Adrenal gland (tissue), 12 donors: Measurements from ENCODE around the gene NECTIN1. TPM values are rescaled to one million over a fixed set of nuclear protein-coding genes. Genes with fewer than 3 reads are reported as not detected.

Source experiments
- DNase-seq, 7 donors: peaks; one replicate each; pipeline ENCODE4 v3.0.0-alpha.2; 2019 to 2020
- H3K27ac ChIP-seq, 5 donors: fragments of 200-600 bp; sonication (generic) in 4 of 5; 1 replicate in 3 of 5; 2 replicates in 2 of 5; pipeline versions ENCODE4 v1.5.1 to v1.8.0; 2016 to 2020; ENCODE audit warnings: mild to moderate bottlenecking in 1 of 5
- H3K27me3 ChIP-seq: fragments of 200-600 bp; 2 replicates; pipeline ENCODE4 v1.8.0; 2021
- H3K36me3 ChIP-seq, 2 donors: fragments of 200-600 bp; replicated peaks in 1 of 2; 1 replicate in 1 of 2; 2 replicates in 1 of 2; pipeline versions ENCODE4 v1.5.1 to v1.8.0; 2018 to 2022
- H3K4me1 ChIP-seq, 2 donors: fragments of 200-600 bp; replicated peaks in 1 of 2; 1 replicate in 1 of 2; 2 replicates in 1 of 2; pipeline versions ENCODE4 v1.5.1 to v1.8.0; 2018 to 2021
- H3K4me3 ChIP-seq, 4 donors: fragments of 200-600 bp; sonication (generic) in 3 of 4; one replicate each; pipeline ENCODE4 v1.5.1; 2016 to 2018
- H3K9me3 ChIP-seq, 3 donors: fragments of 200-600 bp; sonication (generic) in 1 of 3; replicated peaks in 1 of 3; 1 replicate in 2 of 3; 2 replicates in 1 of 3; pipeline versions ENCODE4 v1.5.1 to v1.8.0; 2016 to 2021
- CTCF ChIP-seq, 6 experiments: fragments of 450-650 bp in 4 of 6; fragments of 200-600 bp in 2 of 6; sonication (generic) in 1 of 6; IDR thresholded peaks; 1 replicate in 5 of 6; 2 replicates in 1 of 6; pipeline versions ENCODE4 v1.5.1 to v1.8.0; 2016 to 2021; ENCODE audit warnings: antibody characterized with exemption in 6 of 6, mild to moderate bottlenecking in 2 of 6, moderate library complexity in 1 of 6
- POLR2A ChIP-seq, 2 donors: fragments of 450-650 bp; IDR thresholded peaks; one replicate each; pipeline ENCODE4 v1.6.1; 2017; ENCODE audit warnings: antibody characterized with exemption in 2 of 2, mild to moderate bottlenecking in 2 of 2, moderate library complexity in 1 of 2
- WGBS, 4 donors: extraction: QIAGEN DNeasy Blood & Tissue Kit in 2 of 4; methylation state at CpG; one replicate each; pipeline versions ENCODE4 v1.1.5 to v1.1.7; 2013 to 2017; 5-methylcytosine and 5-hydroxymethylcytosine counted together
- intact Hi-C, 2 donors: fragments of 100-400 bp; cut with DNase I; formaldehyde crosslinking; loops; one replicate each; pipeline versions ENCODE4 v1.14.1 to v1.15.0; 2022 to 2023
- polyA plus RNA-seq, 3 donors: library from polyadenylated mRNA; stranded (reverse); fragments of 200-250 nt in 2 of 3; fragments of 350-450 nt in 1 of 3; fragmentation: Illumina TruSeq in 1 of 3; extraction: RNeasy Lipid Tissue Mini Kit (QIAGEN cat#74804) in 1 of 3; gene quantifications; one replicate each; pipeline ENCODE4 v1.2.3, GENCODE V29; 2013 to 2014
- total RNA-seq, 9 donors: library from RNA; depleted of rRNA in 4 of 9; stranded (reverse); fragments of >200 nt in 4 of 9; fragments of 120-200 nt in 1 of 9; fragmentation: NEBNext Ultra II Directional in 1 of 9; extraction: Animal tissue kit (Norgen Biotek cat#: 25700) in 1 of 9; gene quantifications; one replicate each; pipeline versions ENCODE4 v1.1.0 to v1.2.4, GENCODE V29; 2013 to 2023
- donor health status: healthy with polysubstance abuse.
- donor health status: Bipolar disorder and iron deficiency.
- donor health status: DM: yes; HTN: yes; CAD: no.
- donor health status: DM: no; HTN: no; CAD: no.
- donor health status: DM: no; HTN: no; CAD: no.
- donor health status: DM: yes; HTN: yes; CAD: no.

Gene NECTIN1
- total and polyA plus RNA-seq, 12 donors, result 1.6 to 19.6 (median 5.4) TPM

GRCh38 chr11:119661226-119661625, 67.8 kb downstream of the NECTIN1 start:
- no peak for DNase-seq
- H3K27ac ChIP-seq, result no peak overlapping the region
- intact Hi-C loops, result loop anchor here (5.0 to 10.0 kb wide), 5 partner anchors 76 to 504 kb away; no protein-coding TSS in a partner anchor
- 66 to 82% (median 74%) methylated on average over 2 to 4 of the region's 4 CpGs for WGBS, 4 donors
- H3K9me3 ChIP-seq, result no peaks in the 10 kb centered on the region
- TF ChIP-seq CTCF (IDR thresholded peaks at IDR 0.05) (no peak), POLR2A (IDR thresholded peaks at IDR 0.05) (no peak)
- H3K4me3 ChIP-seq, result no peak overlapping the region
- no peaks in the 10 kb centered on the region for H3K4me1 ChIP-seq
- H3K36me3 ChIP-seq, result no peaks in the 10 kb centered on the region
- H3K27me3 ChIP-seq, result no peaks in the 10 kb centered on the region

- DNase-seq, result no peak
- intact Hi-C loops, result loop anchor here (5.0 to 10.0 kb wide), 5 partner anchors 77 to 505 kb away; no protein-coding TSS in a partner anchor
These were observed 68.9 kb downstream of the NECTIN1 start for GRCh38 chr11:119659971-119660723.

GRCh38 chr11:119652907-119653659, 75.9 kb downstream of the NECTIN1 start:
- no peak overlapping the region for H3K4me3 ChIP-seq
- no peaks in the 10 kb centered on the region for H3K36me3 ChIP-seq
- DNase-seq, result no peak
- H3K9me3 ChIP-seq, result no peaks in the 10 kb centered on the region
- TF ChIP-seq CTCF (IDR thresholded peaks at IDR 0.05), result no peak
- TF ChIP-seq POLR2A (IDR thresholded peaks at IDR 0.05), result no peak
- intact Hi-C loops, result no loop called here
- H3K4me1 ChIP-seq, result no peaks in the 10 kb centered on the region
- H3K27me3 ChIP-seq, result no peaks in the 10 kb centered on the region
- WGBS, 4 donors, result 83 to 92% (median 89%) methylated on average over 22 of the region's 22 CpGs
- H3K27ac ChIP-seq, result no peak overlapping the region

More at GRCh38 chr11:119659971-119660723, 68.9 kb downstream of the NECTIN1 start:
- no peak for TF ChIP-seq POLR2A (IDR thresholded peaks at IDR 0.05)
- no peak for TF ChIP-seq CTCF (IDR thresholded peaks at IDR 0.05)
- no peaks in the 10 kb centered on the region for H3K9me3 ChIP-seq
- H3K4me1 ChIP-seq, result no peaks in the 10 kb centered on the region
- H3K27ac ChIP-seq, result no peak overlapping the region
- H3K27me3 ChIP-seq, result no peaks in the 10 kb centered on the region
- no peak overlapping the region for H3K4me3 ChIP-seq
- 67 to 72% (median 71%) methylated on average over 14 to 17 of the region's 17 CpGs for WGBS, 4 donors
- no peaks in the 10 kb centered on the region for H3K36me3 ChIP-seq

- Histone ChIP-seq H3K36me3 (no peaks in the 10 kb centered on the region), H3K4me1 (no peaks in the 10 kb centered on the region), H3K27ac (no peak overlapping the region), H3K27me3 (no peaks in the 10 kb centered on the region), H3K9me3 (no peaks in the 10 kb centered on the region), H3K4me3 (no peak overlapping the region)
- TF ChIP-seq CTCF (IDR thresholded peaks at IDR 0.05) (no peak), POLR2A (IDR thresholded peaks at IDR 0.05) (no peak)
- WGBS, 4 donors, result 68 to 83% (median 75%) methylated on average over 9 to 12 of the region's 12 CpGs
- intact Hi-C loops, result no loop called here
- DNase-seq, result peak in 1 of 7 donors; percentile 25
These were observed 77.0 kb downstream of the NECTIN1 start for GRCh38 chr11:119651802-119652584.
